Stimulated activated CD4-positive, alpha-beta T cell treated with anti-CD3 and anti-CD28 coated beads, Interleukin-4, amount 100 ng/mL, for 1 hour (primary cell): Measurements from ENCODE around the gene FAM149A.

ENCODE experiments used
- DNase-seq: peaks from one replicate; pipeline ENCODE4 v3.0.0-alpha.2; 2020

The FAM149A gene

DNA sequence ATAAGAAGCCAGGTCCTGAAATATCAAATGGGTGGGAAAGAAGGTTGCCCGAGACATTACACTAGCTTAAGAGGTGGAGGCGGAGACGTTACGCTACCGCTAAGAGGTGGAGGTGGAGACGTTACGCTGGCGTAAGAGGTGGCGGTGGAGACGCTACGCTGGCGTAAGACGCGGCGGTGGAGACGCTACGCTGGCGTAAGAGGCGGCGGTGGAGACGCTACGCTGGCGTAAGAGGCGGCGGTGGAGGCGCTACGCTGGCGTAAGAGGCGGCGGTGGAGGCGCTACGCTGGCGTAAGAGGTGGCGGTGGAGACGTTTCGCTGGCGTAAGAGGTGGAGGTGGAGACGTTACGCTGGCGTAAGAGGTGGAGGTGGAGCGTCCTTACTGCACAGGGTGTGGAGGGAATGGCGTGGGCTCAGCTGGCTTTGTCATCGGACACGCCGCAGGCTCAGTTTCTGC, 99.6 kb downstream of the FAM149A start:
- DNase-seq = peak; percentile 70

DNA sequence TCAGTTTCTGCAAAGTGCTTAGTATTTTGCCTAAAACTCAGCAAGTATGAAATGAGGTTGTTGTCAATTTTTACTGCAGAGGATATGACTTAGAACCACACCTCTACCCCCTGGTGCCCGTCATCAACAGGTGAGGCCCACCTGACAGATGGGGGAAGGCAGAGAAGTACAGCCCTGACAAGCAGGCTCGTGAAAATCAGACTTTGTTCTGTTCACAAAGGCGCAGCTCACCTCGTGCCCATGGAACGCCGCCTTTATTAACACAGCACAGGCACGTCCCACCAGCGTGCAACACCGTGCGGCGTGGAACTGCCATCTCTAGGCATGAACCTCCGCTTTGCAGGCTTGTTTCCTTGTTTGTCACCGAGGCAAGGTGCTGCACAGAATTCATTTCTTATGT, 100.2 kb downstream of the FAM149A start:
- DNase-seq = no peak

DNA sequence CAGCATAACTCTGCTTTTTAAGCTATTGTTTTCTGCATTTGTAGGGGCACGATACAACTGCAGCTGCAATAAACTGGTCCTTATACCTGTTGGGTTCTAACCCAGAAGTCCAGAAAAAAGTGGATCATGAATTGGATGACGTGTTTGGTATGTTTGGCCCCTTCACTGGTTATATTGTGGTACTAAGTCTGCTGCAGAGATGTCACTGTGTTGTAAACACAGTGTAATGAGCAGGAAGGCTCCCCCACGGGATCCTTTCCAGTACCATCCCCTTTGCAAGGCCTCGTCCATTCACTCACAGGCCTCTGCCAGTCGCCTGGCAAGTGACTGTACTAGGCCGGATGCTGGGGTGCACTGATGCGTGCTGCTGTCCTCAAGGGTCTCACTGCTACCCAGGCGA, 100.7 kb downstream of the FAM149A start:
- no peak for DNase-seq

DNA sequence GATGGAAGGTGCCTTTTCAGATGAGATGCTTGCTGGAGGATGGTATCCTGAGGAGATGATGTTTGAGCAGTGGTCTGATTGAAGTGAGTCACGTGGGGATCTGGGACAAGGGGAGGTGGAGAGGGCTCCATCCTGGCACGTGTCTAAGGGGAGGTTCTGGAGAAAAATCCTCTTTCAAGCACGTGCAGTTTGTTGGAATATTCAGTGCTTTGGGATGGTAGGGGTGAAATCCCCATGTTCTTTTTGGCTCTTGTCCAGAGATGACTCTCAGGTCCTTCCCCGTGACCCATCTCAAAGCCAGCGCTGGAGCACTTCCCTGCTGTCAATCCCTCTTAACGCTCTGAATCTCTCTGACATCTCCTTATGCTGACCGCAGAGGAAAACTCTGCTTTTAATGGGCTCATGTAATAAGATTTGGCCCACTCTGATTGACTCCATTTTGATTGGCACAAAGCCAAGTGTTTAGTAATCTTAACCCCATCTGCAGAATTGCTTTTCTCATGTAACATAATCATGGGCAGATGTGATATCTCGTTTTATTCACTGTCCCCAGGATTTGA, 112.0 kb downstream of the FAM149A start:
- no peak for DNase-seq

DNA sequence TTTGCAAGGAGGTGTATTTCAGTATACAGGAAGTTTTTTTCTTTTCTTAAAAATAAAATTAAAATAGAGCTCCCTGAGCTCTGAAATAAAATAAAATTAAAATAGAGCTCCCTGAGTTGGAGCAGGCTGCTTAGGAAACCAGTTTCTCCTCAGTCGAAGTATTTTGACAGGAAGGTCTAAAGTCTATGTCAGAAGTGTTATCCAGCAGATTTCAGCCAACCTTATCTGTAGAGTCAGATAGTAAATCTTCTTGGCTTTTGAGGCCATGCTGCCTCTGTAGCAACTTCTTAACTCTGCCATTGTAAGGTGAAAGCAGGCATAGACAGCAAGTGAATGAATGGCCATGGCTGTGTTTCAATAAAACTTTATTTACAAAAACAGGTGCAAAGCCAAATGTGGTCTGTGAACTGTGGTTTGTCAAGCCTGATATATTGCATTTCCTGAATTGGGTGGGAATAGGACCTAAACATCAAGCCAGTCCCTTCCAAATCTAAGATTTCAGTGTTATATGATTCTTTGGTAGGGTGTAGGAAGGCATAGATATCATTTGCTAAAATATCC, 113.3 kb downstream of the FAM149A start:
- DNase-seq = no peak

DNA sequence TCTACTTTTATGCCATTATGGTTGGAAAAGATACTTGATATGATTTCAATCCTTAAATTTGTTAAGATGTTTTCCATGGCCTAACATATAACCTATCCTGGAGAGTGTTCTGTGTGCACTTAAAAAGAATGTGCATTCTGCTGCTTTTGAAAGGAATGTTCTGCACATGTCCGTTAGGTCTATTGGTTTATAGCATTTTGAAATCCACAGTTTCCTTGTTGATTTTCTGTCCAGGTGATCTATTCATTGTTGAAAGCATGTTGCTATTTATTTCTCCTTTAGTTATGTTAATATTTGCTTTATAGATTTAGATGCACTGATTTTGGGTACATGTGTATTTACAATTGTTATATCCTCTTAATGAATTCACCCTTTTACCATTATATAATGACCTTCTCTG, 117.1 kb downstream of the FAM149A start:
- DNase-seq = no peak
